ENCODE measurements around the gene TSPAN17. TPM values are rescaled to one million over a fixed set of nuclear protein-coding genes. Genes with fewer than 3 reads are reported as not detected.
A peak's percentile ranks its signal among the peaks of the same experiment; 100 is the strongest.

The TSPAN17 gene
- total and polyA plus RNA-seq, 5 donors, result 15.8 to 23.7 (median 18.6) TPM

GRCh38 chr5:176671890-176672747, 24.8 kb downstream of the TSPAN17 start:
- H3K4me3 ChIP-seq (ENCODE audit: low read length), result no peak overlapping the region
- no peaks in the 10 kb centered on the region for H3K27me3 ChIP-seq (ENCODE audit: control insufficient read depth, insufficient read depth)
- H3K27ac ChIP-seq (ENCODE audit: low read length), result no peak overlapping the region
- intact Hi-C loops (cut with DNase I), result no loop called here
- no peaks in the 10 kb centered on the region for H3K9me3 ChIP-seq (ENCODE audit: control insufficient read depth, low read length)
- peaks cover 6% of the 10 kb centered on the region for H3K4me1 ChIP-seq (ENCODE audit: control insufficient read depth, insufficient read depth, low read length)
- WGBS, result 60% methylated on average over 18 of the region's 18 CpGs
- ATAC-seq (no peak), DNase-seq (peak in 1 of 3 donors; percentile 27)

- H3K9me3 ChIP-seq (ENCODE audit: control insufficient read depth, low read length), result no peaks in the 10 kb centered on the region
- no peaks in the 10 kb centered on the region for H3K27me3 ChIP-seq (ENCODE audit: control insufficient read depth, insufficient read depth)
- H3K4me3 ChIP-seq (ENCODE audit: low read length), result no peak overlapping the region
- ATAC-seq, result no peak
- WGBS, result 84% methylated on average over 18 of the region's 18 CpGs
- peaks cover 18% of the 10 kb centered on the region for H3K4me1 ChIP-seq (ENCODE audit: control insufficient read depth, insufficient read depth, low read length)
- no peak overlapping the region for H3K27ac ChIP-seq (ENCODE audit: low read length)
- intact Hi-C loops (cut with DNase I), result no loop called here
- DNase-seq, result peak in 1 of 3 donors; percentile 22
Observed at GRCh38 chr5:176673651-176674583, 26.6 kb downstream of the TSPAN17 start.

GRCh38 chr5:176674799-176675198, 27.5 kb downstream of the TSPAN17 start:
- WGBS, result 89% methylated on average over 17 of the region's 17 CpGs
- H3K4me1 ChIP-seq (ENCODE audit: control insufficient read depth, insufficient read depth, low read length), result peaks cover 20% of the 10 kb centered on the region
- H3K9me3 ChIP-seq (ENCODE audit: control insufficient read depth, low read length), result no peaks in the 10 kb centered on the region
- no peak overlapping the region for H3K27ac ChIP-seq (ENCODE audit: low read length)
- no peak for DNase-seq
- no peak overlapping the region for H3K4me3 ChIP-seq (ENCODE audit: low read length)
- no peaks in the 10 kb centered on the region for H3K27me3 ChIP-seq (ENCODE audit: control insufficient read depth, insufficient read depth)
- intact Hi-C loops (cut with DNase I), result no loop called here
- no peak for ATAC-seq

GRCh38 chr5:176675676-176676360, 28.5 kb downstream of the TSPAN17 start:
- peak in 1 of 3 donors; percentile 68 for DNase-seq
- Histone ChIP-seq H3K4me1 (ENCODE audit: control insufficient read depth, insufficient read depth, low read length) (peaks cover 20% of the 10 kb centered on the region), H3K27ac (ENCODE audit: low read length) (no peak overlapping the region), H3K27me3 (ENCODE audit: control insufficient read depth, insufficient read depth) (no peaks in the 10 kb centered on the region), H3K4me3 (ENCODE audit: low read length) (no peak overlapping the region), H3K9me3 (ENCODE audit: control insufficient read depth, low read length) (no peaks in the 10 kb centered on the region)
- intact Hi-C loops (cut with DNase I), result no loop called here
- WGBS, result 62% methylated on average over 19 of the region's 19 CpGs
- ATAC-seq, result no peak

GRCh38 chr5:176676361-176676824, 29.1 kb downstream of the TSPAN17 start:
- no peaks in the 10 kb centered on the region for H3K27me3 ChIP-seq (ENCODE audit: control insufficient read depth, insufficient read depth)
- ATAC-seq, result peak in 1 of 2 donors; percentile 66
- intact Hi-C loops (cut with DNase I), result no loop called here
- no peak overlapping the region for H3K4me3 ChIP-seq (ENCODE audit: low read length)
- WGBS, result 49% methylated on average over 10 of the region's 10 CpGs
- peak in 2 of 3 donors; percentile 66 to 76 for DNase-seq
- no peaks in the 10 kb centered on the region for H3K9me3 ChIP-seq (ENCODE audit: control insufficient read depth, low read length)
- H3K27ac ChIP-seq (ENCODE audit: low read length), result no peak overlapping the region
- H3K4me1 ChIP-seq (ENCODE audit: control insufficient read depth, insufficient read depth, low read length), result peaks cover 20% of the 10 kb centered on the region

GRCh38 chr5:176677209-176677939, 30.1 kb downstream of the TSPAN17 start:
- peaks cover 20% of the 10 kb centered on the region for H3K4me1 ChIP-seq (ENCODE audit: control insufficient read depth, insufficient read depth, low read length)

GRCh38 chr5:176678584-176678983, 31.3 kb downstream of the TSPAN17 start:
- DNase-seq (peak in 1 of 3 donors; percentile 64), ATAC-seq (no peak)
- Histone ChIP-seq H3K4me1 (ENCODE audit: control insufficient read depth, insufficient read depth, low read length) (peaks cover 20% of the 10 kb centered on the region), H3K27ac (ENCODE audit: low read length) (no peak overlapping the region), H3K9me3 (ENCODE audit: control insufficient read depth, low read length) (no peaks in the 10 kb centered on the region), H3K27me3 (ENCODE audit: control insufficient read depth, insufficient read depth) (no peaks in the 10 kb centered on the region), H3K4me3 (ENCODE audit: low read length) (no peak overlapping the region)
- 48% methylated on average over 5 of the region's 5 CpGs for WGBS
- intact Hi-C loops (cut with DNase I), result no loop called here

More at GRCh38 chr5:176677209-176677939, 30.1 kb downstream of the TSPAN17 start:
- WGBS, result 42% methylated on average over 12 of the region's 12 CpGs
- intact Hi-C loops (cut with DNase I), result no loop called here
- no peaks in the 10 kb centered on the region for H3K27me3 ChIP-seq (ENCODE audit: control insufficient read depth, insufficient read depth)
- no peak overlapping the region for H3K4me3 ChIP-seq (ENCODE audit: low read length)
- peak; percentile 78 to 79 for ATAC-seq
- no peaks in the 10 kb centered on the region for H3K9me3 ChIP-seq (ENCODE audit: control insufficient read depth, low read length)
- no peak overlapping the region for H3K27ac ChIP-seq (ENCODE audit: low read length)
- peak; percentile 72 to 83 (median 79) for DNase-seq

- intact Hi-C loops (cut with DNase I), result no loop called here
- DNase-seq (peak; percentile 57 to 77 (median 76)), ATAC-seq (peak; percentile 28 to 52)
- 20% methylated on average over 31 of the region's 31 CpGs for WGBS
- Histone ChIP-seq H3K4me3 (ENCODE audit: low read length) (no peak overlapping the region), H3K9me3 (ENCODE audit: control insufficient read depth, low read length) (no peaks in the 10 kb centered on the region), H3K4me1 (ENCODE audit: control insufficient read depth, insufficient read depth, low read length) (peaks cover 20% of the 10 kb centered on the region), H3K27me3 (ENCODE audit: control insufficient read depth, insufficient read depth) (no peaks in the 10 kb centered on the region), H3K27ac (ENCODE audit: low read length) (no peak overlapping the region)
Observed at GRCh38 chr5:176679365-176680225, 32.3 kb downstream of the TSPAN17 start.

GRCh38 chr5:176680226-176680563, 32.9 kb downstream of the TSPAN17 start:
- peak in 1 of 3 donors; percentile 45 for DNase-seq
- H3K27me3 ChIP-seq (ENCODE audit: control insufficient read depth, insufficient read depth), result no peaks in the 10 kb centered on the region
- no peak overlapping the region for H3K27ac ChIP-seq (ENCODE audit: low read length)
- H3K4me1 ChIP-seq (ENCODE audit: control insufficient read depth, insufficient read depth, low read length), result peaks cover 20% of the 10 kb centered on the region
- intact Hi-C loops (cut with DNase I), result no loop called here
- ATAC-seq, result no peak
- WGBS, result 7% methylated on average over 33 of the region's 33 CpGs
- H3K4me3 ChIP-seq (ENCODE audit: low read length), result no peak overlapping the region
- H3K9me3 ChIP-seq (ENCODE audit: control insufficient read depth, low read length), result no peaks in the 10 kb centered on the region

All from right cardiac atrium (tissue), 5 donors.